MM.1S (cell line): ENCODE measurements around the gene ZP1.
A peak's percentile ranks its signal among the peaks of the same experiment; 100 is the strongest.

ENCODE experiments used
- DNase-seq: peaks from one replicate; pipeline ENCODE4 v3.0.0-alpha.2; 2015
- H2AFZ ChIP-seq: fragments of 300-600 bp; sonication (generic); 2 replicates; pipeline ENCODE4 v1.6.0; 2016; ENCODE audit warnings: antibody characterized with exemption, low read length
- H3F3A ChIP-seq: fragments of 300-600 bp; sonication (generic); 2 replicates; pipeline ENCODE4 v1.6.1; 2016; ENCODE audit warnings: mild to moderate bottlenecking, antibody characterized with exemption, low read length, moderate library complexity, mixed read lengths; ENCODE audit not compliant: insufficient read depth
- H3K27ac ChIP-seq: fragments of 300-600 bp; sonication (generic); 2 replicates; pipeline ENCODE4 v1.5.1; 2016; ENCODE audit warnings: mild to moderate bottlenecking, low read length
- H3K27me3 ChIP-seq: fragments of 300-600 bp; sonication (generic); replicated peaks from 2 replicates; pipeline ENCODE4 v1.6.0; 2016; ENCODE audit warnings: low read length; ENCODE audit not compliant: insufficient read depth
- H3K36me3 ChIP-seq: fragments of 300-600 bp; sonication (generic); replicated peaks from 2 replicates; pipeline ENCODE4 v1.6.1; 2016; ENCODE audit warnings: mild to moderate bottlenecking, low read length, mixed read lengths; ENCODE audit not compliant: insufficient read depth
- H3K4me1 ChIP-seq: fragments of 300-600 bp; sonication (generic); 2 replicates; pipeline ENCODE4 v1.6.1; 2016; ENCODE audit warnings: low read length, mixed read lengths
- H3K4me2 ChIP-seq: fragments of 300-600 bp; sonication (generic); 2 replicates; pipeline ENCODE4 v1.6.0; 2016; ENCODE audit warnings: low read depth, low read length
- H3K4me3 ChIP-seq: fragments of 300-600 bp; sonication (generic); 2 replicates; pipeline ENCODE4 v1.5.1; 2016; ENCODE audit warnings: low read length, mixed read lengths
- H3K79me2 ChIP-seq: fragments of 300-600 bp; sonication (generic); 2 replicates; pipeline ENCODE4 v1.6.1; 2016; ENCODE audit warnings: mixed run types, low read length, mixed read lengths
- H3K9ac ChIP-seq: fragments of 300-600 bp; sonication (generic); 2 replicates; pipeline ENCODE4 v1.6.1; 2016; ENCODE audit warnings: low read length, mixed read lengths
- H3K9me2 ChIP-seq: fragments of 300-600 bp; sonication (generic); replicated peaks from 2 replicates; pipeline ENCODE4 v1.6.1; 2016; ENCODE audit warnings: mild to moderate bottlenecking, low read length, mixed read lengths; ENCODE audit not compliant: insufficient read depth
- H3K9me3 ChIP-seq: fragments of 300-600 bp; sonication (generic); replicated peaks from 2 replicates; pipeline ENCODE4 v1.6.1; 2016; ENCODE audit warnings: mild to moderate bottlenecking, low read length, mixed read lengths; ENCODE audit not compliant: insufficient read depth
- H4K20me1 ChIP-seq: fragments of 300-600 bp; sonication (generic); 2 replicates; pipeline ENCODE4 v1.6.1; 2016; ENCODE audit warnings: mild to moderate bottlenecking, low read length, moderate library complexity, mixed read lengths; ENCODE audit not compliant: insufficient read depth
- CTCF ChIP-seq: fragments of 300-600 bp; sonication (generic); IDR thresholded peaks from 2 replicates; pipeline ENCODE4 v1.5.1; 2016; ENCODE audit warnings: antibody characterized with exemption, low read length, mixed read lengths
- EZH2 ChIP-seq: fragments of 300-600 bp; sonication (generic); optimal IDR thresholded peaks from 2 replicates; pipeline ENCODE3; 2017; ENCODE audit warnings: low read depth, mild to moderate bottlenecking, antibody characterized with exemption, low read length, mixed read lengths
- EZH2phosphoT487 ChIP-seq: fragments of 300-600 bp; sonication (generic); IDR thresholded peaks from 2 replicates; pipeline ENCODE4 v1.6.1; 2018; ENCODE audit warnings: antibody characterized with exemption, low read length

Gene ZP1

GRCh38 chr11:60880643-60881282 is 13.4 kb downstream of the ZP1 start:
- Histone ChIP-seq H3K36me3 (no peaks in the 10 kb centered on the region), H3K79me2 (no peaks in the 10 kb centered on the region), H3K9me2 (no peaks in the 10 kb centered on the region), H2AFZ (no peak overlapping the region), H3K9me3 (no peaks in the 10 kb centered on the region), H3F3A (no peaks in the 10 kb centered on the region), H3K9ac (no peak overlapping the region), H3K4me2 (no peak overlapping the region), H3K27me3 (no peaks in the 10 kb centered on the region), H3K4me1 (peaks cover under 1% of the 10 kb centered on the region; the same call in 1 of the 2 replicates), H3K27ac (no peak overlapping the region), H3K4me3 (no peak overlapping the region), H4K20me1 (no peaks in the 10 kb centered on the region)
- no peak for DNase-seq
- TF ChIP-seq CTCF (no peak), EZH2phosphoT487 (no peak), EZH2 (no peak)

GRCh38 chr11:60887556-60887955 is 20.2 kb downstream of the ZP1 start:
- peaks cover 6% of the 10 kb centered on the region; the same call in 1 of the 2 replicates for H3K4me1 ChIP-seq
- H3K36me3 ChIP-seq: no peaks in the 10 kb centered on the region
- H3K27ac ChIP-seq: no peak overlapping the region

GRCh38 chr11:60889869-60890311 is 22.5 kb downstream of the ZP1 start:
- Histone ChIP-seq H3K27me3 (no peaks in the 10 kb centered on the region), H3K9me3 (no peaks in the 10 kb centered on the region), H3K4me3 (no peak overlapping the region), H2AFZ (no peak overlapping the region), H3K9ac (no peak overlapping the region), H3K36me3 (peaks cover 1% of the 10 kb centered on the region), H3K9me2 (no peaks in the 10 kb centered on the region), H3K4me2 (no peak overlapping the region), H3K4me1 (peaks cover 6% of the 10 kb centered on the region; the same call in 1 of the 2 replicates), H4K20me1 (no peaks in the 10 kb centered on the region), H3K79me2 (0 out of 2 replicates have a peak, but pooled peaks cover 4% of the 10 kb centered on the region), H3F3A (peaks cover 7% of the 10 kb centered on the region; the same call in 1 of the 2 replicates), H3K27ac (no peak overlapping the region)
- no peak for DNase-seq
- TF ChIP-seq CTCF: no peak
- TF ChIP-seq EZH2: no peak
- TF ChIP-seq EZH2phosphoT487: no peak

More at GRCh38 chr11:60887556-60887955, 20.2 kb downstream of the ZP1 start:
- Histone ChIP-seq H3K9me2 (no peaks in the 10 kb centered on the region), H3F3A (peaks cover 7% of the 10 kb centered on the region; the same call in 1 of the 2 replicates), H3K79me2 (0 out of 2 replicates have a peak, but pooled peaks cover under 1% of the 10 kb centered on the region), H4K20me1 (no peaks in the 10 kb centered on the region), H3K9me3 (no peaks in the 10 kb centered on the region), H3K27me3 (no peaks in the 10 kb centered on the region), H3K9ac (no peak overlapping the region), H3K4me2 (0 out of 2 replicates have a peak overlapping the region, but pooled peaks have one; percentile 12), H3K4me3 (no peak overlapping the region), H2AFZ (no peak overlapping the region)
- peak; percentile 79 for DNase-seq
- TF ChIP-seq EZH2phosphoT487: no peak
- TF ChIP-seq CTCF: peak; percentile 90
